ENCODE data around the gene MYO7A. TPM values are rescaled to one million over a fixed set of nuclear protein-coding genes. Genes with fewer than 3 reads are reported as not detected.
A peak's percentile ranks its signal among the peaks of the same experiment; 100 is the strongest.

The MYO7A gene
- total RNA-seq, 4 donors from 2014 or later: 0.15 to 4.0 (median 1.2) TPM

GRCh38 chr11:77146261-77147035 is 18.4 kb downstream of the MYO7A start:
- Histone ChIP-seq H3K36me3 (no peaks in the 10 kb centered on the region), H3K4me1 (peaks cover 0 to 17% (median 7%) of the 10 kb centered on the region in 3 donors), H3K27me3 (peaks cover 0 to 24% (median 0%) of the 10 kb centered on the region in 4 donors), H3K9me3 (no peaks in the 10 kb centered on the region), H3K27ac (no peak overlapping the region), H3K4me3 (no peak overlapping the region)
- intact Hi-C loops (cut with DNase I): no loop called here
- DNase-seq: no peak
- 84 to 87% methylated on average over 7 to 8 of the region's 10 CpGs for WGBS, 2 donors
- no peak for TF ChIP-seq CTCF (IDR thresholded peaks at IDR 0.05)
- no peak for TF ChIP-seq POLR2A (IDR thresholded peaks at IDR 0.05)

- H3K27ac ChIP-seq: no peak overlapping the region
- H3K27me3 ChIP-seq: peaks cover 0 to 24% (median 0%) of the 10 kb centered on the region in 4 donors
- 75 to 90% methylated on average over 1 of the region's 1 CpG for WGBS, 2 donors
Observed at GRCh38 chr11:77147036-77147315, 18.9 kb downstream of the MYO7A start.

GRCh38 chr11:77147668-77148321 is 19.7 kb downstream of the MYO7A start:
- no peak for DNase-seq
- H3K27ac ChIP-seq: no peak overlapping the region
- no peaks in the 10 kb centered on the region for H3K36me3 ChIP-seq
- TF ChIP-seq POLR2A (IDR thresholded peaks at IDR 0.05) (no peak), CTCF (IDR thresholded peaks at IDR 0.05) (no peak)
- H3K9me3 ChIP-seq: no peaks in the 10 kb centered on the region
- peaks cover 0 to 24% (median 0%) of the 10 kb centered on the region in 4 donors for H3K27me3 ChIP-seq
- intact Hi-C loops (cut with DNase I): no loop called here
- 16 to 43% methylated on average over 10 to 22 of the region's 47 CpGs for WGBS, 2 donors
- H3K4me1 ChIP-seq: peaks cover 0 to 18% (median 7%) of the 10 kb centered on the region in 3 donors
- H3K4me3 ChIP-seq: peak overlapping the region in 3 of 4 donors; percentile 7 to 56 (median 22)

More at GRCh38 chr11:77147036-77147315, 18.9 kb downstream of the MYO7A start:
- no peak for TF ChIP-seq CTCF (IDR thresholded peaks at IDR 0.05)
- no peak for TF ChIP-seq POLR2A (IDR thresholded peaks at IDR 0.05)
- Histone ChIP-seq H3K36me3 (no peaks in the 10 kb centered on the region), H3K4me3 (no peak overlapping the region), H3K4me1 (peaks cover 0 to 22% (median 7%) of the 10 kb centered on the region in 3 donors), H3K9me3 (no peaks in the 10 kb centered on the region)
- DNase-seq: no peak
- intact Hi-C loops (cut with DNase I): no loop called here

- intact Hi-C loops (cut with DNase I): no loop called here
- Histone ChIP-seq H3K27ac (no peak overlapping the region), H3K27me3 (peaks cover 0 to 24% (median 0%) of the 10 kb centered on the region in 4 donors), H3K4me3 (no peak overlapping the region), H3K9me3 (no peaks in the 10 kb centered on the region), H3K36me3 (no peaks in the 10 kb centered on the region), H3K4me1 (peaks cover 0 to 20% (median 7%) of the 10 kb centered on the region in 3 donors)
- no peak for DNase-seq
- WGBS, 2 donors: 83 to 88% methylated on average over 3 to 4 of the region's 8 CpGs
- no peak for TF ChIP-seq CTCF (IDR thresholded peaks at IDR 0.05)
- no peak for TF ChIP-seq POLR2A (IDR thresholded peaks at IDR 0.05)
Observed at GRCh38 chr11:77148963-77149715, 21.1 kb downstream of the MYO7A start.
